GM18867 (cell line): ENCODE measurements around the gene COQ8A.
"Not testable (repeated sequence)": the region's sequence is repeated elsewhere in the genome, so short reads cannot be mapped to it uniquely, and the experiment has no call there.

Experiments
- ATAC-seq: cut with Tn5 transposase; IDR thresholded peaks from one replicate; pipeline ENCODE4 v1.9.1; 2021; ENCODE audit warnings: mild to moderate bottlenecking, moderate library complexity; ENCODE audit not compliant: unreplicated experiment

Gene COQ8A

DNA sequence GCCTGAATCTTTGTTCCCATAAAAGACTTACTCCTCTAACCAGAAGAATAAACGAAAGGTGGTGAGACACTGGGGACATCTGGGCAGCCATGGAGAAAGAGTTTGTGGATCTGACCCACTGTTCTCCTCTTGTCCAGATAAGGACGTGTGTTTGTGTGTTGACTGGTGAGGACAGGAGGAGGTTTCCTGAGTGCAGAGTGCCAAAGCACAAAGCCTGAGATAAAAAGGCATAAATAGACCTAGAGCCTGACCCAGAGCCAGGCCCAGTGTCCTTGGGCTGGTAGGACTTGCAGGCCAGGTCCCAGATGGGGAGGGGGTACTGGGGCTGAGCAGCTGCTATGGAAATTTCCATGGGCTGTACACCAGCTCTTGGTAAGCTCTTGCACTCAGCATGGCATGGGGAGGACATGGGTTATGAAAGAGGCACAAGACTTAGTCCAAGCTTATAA is 19.6 kb upstream of the COQ8A start:
- no peak for ATAC-seq

DNA sequence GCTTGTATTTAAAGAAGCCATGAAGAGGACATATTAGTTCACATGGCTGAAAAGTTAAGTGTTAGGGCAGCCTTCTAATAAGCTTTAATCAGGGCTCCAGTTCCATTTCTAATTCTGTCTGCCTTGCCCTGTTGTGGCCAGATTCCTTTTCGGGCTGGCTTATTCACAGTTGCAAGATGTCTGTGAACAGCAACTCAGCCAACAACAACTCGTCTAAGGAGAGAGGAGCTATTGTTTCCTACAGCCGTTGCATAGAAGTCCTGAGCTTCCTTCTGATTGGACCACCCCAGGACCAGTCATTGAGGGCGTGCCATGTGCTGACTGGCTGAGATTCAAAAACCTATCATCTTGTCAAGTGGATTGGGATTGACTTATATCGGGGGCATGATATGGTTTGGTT is 18.6 kb upstream of the COQ8A start:
- no peak for ATAC-seq

DNA sequence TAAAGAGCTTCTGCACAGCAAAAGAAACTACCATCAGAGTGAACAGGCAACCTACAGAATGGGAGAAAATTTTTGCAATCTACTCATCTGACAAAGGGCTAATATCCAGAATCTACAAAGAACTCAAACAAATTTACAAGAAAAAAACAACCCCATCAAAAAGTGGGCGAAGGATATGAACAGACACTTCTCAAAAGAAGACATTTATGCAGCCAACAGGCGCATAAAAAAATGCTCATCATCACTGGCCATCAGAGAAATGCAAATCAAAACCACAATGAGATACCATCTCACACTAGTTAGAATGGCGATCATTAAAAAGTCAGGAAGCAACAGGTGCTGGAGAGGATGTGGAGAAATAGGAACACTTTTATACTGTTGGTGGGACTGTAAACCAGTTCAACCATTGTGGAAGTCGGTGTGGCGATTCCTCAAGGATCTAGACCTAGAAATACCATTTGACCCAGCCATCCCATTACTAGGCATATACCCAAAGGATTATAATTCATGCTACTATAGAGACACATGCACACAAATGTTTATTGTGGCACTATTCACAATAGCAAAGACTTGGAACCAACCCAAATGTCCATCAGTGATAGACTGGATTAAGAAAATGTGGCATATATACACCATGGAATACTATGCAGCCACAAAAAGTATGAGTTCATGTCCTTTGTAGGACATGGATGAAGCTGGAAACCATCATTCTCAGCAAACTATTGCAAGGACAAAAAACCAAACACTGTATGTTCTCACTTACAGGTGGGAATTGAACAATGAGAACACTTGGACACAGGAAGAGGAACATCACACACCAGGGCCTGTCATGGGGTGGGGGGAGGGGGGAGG is 10.6 kb upstream of the COQ8A start:
- ATAC-seq: not testable (repeated sequence)

DNA sequence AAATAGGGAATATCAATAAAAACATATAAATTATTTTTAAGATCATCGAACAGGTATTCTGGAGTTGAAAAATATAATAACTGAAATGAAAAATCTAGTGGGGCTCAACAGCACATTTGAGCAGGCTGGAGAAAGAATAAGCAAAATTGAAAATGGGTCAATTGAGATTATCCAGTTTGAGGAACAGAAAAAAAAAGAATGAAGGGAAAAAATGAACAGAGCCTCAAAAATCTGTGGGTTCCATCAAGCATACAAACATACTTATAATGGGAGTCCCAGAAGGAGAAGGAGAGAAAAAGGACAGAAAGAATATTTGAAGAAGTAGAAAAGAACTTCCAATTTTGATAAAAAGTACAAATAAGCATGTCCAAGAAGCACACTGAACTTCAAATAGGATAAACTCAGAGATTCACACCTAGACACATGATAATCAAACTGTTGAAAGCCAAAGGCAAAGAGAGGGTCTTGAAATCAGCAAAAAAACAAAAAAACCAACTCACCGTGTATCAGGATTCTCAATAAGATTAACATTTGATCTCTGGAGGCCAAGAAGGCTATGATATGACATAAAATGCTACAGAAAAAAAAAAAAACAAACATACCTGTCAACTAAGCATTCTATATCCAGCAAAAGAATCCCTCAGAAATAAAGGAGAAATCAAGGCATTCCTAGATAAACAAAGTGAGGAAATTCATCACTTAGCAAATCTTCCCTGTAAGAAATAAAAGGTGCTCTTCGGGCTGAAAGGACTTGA is 5.4 kb upstream of the COQ8A start:
- ATAC-seq: no peak

DNA sequence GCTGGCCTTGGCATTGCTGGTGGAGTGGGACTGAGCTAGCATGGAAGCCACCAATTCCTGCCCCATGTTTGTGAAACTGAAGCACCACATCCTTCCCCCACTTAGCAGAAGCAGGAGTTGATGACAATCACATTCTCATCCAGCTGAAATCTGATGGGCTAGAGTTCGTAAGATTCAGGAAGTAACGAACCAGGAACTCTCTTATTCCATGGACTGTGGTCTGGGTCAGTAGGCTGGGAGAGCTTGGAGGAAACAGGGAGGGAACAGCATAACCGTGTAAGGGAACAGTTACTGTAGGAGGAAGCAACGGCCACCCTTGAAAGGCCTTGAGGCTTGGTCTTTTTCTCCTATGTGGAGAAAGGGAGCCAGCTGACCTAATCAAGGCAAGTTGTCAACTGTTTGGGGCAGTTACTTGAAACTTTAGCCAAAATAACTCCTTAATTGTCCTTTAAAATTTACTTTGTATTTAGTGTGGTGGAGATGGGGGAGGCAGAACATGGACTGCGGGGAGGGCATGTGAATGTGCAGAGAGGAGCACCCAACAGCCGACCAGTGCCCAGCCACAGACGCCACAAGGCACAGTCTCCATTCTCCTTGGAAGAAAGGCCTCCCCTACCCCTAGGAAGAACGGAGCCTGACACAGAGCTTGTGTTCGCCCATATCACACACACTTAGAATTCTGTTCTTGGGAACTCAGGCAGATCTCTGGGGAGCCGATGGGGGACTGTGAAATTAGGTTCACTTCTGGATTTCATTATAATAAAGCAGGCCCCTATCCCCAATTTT is 2.0 kb upstream of the COQ8A start:
- ATAC-seq: no peak

DNA sequence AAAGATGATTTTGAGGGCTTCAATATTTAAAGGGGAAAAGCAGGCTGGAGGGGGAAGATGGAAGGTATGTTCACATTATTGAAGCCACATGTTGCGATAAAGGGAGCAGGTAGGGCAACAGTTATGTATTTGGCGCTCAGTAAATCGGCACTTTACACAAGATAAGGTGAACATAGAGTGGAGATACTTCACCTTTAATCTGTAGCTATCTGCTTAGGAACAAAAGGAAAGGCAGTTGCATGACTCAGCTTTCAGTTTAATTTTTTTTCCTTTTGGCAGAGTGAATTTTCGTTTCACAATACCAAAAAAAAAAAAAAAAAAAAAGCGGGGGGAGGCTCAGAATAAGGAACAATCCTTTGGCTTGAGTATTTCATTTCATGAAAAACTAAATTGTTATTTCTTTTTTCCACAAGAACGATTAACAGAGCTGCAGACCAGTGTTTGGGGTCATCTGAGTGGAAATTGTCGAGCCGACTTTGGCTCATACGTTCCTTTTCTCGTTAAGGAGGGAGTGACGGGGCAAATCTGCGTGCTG is 1.1 kb upstream of the COQ8A start:
- no peak for ATAC-seq

DNA sequence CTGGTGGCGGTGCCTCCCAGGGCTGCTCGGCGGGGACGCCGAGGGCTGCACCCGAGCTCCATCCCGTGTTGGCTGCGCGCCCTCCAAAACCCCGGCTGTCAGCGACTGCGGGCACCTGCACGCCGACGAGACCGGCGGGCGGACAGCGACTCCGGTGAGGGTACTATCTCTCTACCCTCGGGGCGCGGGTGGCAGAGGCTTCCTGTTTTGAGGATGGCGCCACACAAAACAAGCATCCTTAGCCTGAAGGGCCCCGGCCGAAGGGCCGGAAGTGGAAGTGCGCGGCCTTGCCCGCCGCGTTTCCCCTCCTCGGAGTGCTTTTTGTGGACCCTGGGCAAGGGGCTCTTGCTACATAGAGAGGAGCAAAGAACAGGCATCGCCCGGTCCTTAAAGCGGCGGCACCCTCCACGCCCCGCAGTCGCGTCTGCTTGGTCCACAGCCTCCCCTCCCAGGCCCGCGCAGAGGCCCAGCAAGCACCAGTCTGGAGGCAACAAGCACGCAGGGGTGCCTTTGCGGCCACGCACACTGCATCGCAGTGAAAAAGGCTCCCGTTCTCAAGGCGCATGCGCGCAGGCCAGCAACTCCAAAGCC is 561 bp upstream of the COQ8A start:
- peak; percentile 31 for ATAC-seq

DNA sequence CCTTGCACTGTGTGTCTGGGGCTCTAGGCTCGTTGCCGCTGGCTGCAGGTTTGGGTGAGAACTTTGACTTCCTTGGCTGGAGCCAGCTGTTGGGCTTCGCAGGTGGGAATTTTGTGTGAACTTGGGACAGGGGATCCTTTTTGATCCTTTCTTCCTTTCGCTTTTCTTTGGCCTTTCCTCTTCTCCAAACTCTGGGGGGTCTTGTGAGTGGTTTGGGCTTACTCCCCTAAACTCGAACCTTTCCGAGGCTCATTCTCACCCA is 643 bp downstream of the COQ8A start:
- no peak for ATAC-seq

DNA sequence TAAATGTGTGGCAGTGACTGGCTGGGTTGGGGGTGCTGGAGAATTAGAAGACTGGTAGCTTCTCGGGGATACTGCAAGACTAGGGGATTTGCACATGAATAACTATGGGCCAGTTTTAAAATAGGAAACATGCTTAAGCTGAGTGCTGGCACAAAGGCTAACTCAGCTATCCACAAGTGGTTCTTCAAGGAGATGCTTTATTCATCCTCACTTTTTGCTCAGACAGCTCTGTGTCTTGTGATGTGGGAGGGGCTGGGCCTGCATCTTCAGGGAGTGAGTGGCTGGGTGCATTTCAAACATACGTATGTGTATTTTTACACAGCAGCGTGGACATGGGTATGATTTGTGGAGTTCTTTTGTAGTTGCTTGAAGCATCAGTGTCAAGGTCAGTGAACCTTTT is 2.3 kb downstream of the COQ8A start:
- no peak for ATAC-seq

DNA sequence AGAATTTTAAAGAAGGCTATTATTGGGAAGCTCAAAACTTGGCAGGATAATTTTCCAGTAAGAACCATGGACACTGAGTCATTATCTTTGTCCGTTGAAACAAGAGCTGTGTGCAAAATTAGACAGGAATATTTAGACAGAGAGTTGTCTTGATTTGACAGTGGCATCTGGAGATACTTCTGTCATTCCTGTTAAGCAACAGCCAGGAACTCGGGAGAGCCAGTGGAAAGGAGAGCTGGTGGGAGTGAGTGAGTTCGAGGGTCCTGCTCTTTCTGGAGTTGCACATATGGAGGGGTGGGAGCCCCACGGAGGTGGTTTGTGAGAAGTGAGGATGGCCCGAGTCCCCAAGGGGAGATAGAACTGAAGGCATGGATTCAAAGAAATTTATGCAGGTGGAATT is 3.1 kb downstream of the COQ8A start:
- no peak for ATAC-seq

DNA sequence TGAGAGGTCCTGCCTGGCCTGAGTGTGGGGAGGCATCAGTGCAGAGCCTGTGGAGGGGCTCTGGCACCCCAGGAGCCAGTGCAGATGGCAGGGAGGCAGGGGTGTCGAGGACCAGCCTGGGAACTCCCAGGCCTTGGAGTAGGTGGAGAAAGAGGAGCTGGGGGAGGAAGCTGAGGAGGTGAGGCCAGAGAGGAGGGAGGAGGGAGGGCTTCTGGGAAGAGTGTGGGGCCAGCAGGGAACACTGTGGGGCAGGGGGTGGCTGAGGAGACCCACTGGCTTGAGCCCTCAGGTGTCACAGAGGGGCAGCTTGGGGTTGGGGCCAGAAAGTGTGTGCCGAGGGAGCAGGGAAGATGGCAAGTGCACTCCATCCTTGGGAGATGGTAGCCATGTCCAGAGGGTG is 3.8 kb downstream of the COQ8A start:
- ATAC-seq: no peak

DNA sequence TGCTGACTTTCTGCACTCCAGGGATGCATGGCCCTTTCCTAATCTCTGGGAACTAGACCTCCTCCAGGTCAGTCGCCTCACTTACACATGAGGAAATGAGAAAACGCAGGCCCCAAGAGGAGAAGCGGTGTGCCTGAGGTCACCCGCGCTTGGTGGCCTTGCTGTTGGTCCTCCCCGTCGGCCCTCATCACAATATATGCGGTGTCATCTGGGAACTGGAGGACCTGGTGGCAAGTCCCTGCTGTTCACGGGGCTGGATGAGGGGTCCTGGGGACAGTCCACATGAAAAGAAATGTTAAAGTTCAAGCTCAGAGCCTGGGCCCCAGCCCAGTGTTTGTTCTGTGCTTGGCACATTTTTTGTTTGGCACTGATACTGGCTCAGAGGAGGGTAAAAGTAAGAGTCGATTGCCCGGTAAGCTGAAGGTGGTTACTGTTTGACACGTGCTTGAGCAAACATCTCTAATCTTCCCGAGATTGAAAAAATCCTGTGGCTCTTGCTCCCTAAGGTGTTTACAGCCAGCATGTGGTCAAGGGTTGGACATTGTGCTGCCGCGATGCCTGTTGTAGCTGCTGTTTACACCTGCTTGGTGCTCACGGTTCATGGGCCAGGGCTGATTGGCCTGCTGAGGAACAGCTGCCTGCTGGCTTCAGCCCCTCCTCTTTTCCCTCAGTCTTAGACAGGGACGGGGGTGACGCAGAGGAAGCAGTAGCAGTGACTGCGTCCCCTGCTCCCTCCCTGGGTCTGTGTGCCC is 5.2 kb downstream of the COQ8A start:
- ATAC-seq: no peak

DNA sequence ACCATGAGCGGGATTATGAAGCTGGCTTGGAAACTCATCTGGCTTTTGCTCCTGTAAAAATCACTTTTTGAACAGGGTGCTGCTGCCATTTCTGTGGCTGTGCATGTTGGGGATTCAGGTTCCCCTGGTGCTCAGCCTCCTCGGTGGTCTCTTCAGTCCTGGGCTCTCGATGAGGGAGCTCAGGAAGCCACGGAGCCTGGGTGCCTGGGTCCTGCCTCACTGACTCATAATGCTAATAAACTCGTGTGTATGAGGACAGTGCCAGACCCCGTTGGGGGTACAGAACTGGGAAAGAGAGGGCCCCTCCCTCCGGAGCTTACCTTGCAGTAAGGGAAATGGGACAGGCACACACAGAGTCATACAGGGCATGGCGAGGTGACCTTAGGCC is 5.8 kb downstream of the COQ8A start:
- ATAC-seq: no peak

DNA sequence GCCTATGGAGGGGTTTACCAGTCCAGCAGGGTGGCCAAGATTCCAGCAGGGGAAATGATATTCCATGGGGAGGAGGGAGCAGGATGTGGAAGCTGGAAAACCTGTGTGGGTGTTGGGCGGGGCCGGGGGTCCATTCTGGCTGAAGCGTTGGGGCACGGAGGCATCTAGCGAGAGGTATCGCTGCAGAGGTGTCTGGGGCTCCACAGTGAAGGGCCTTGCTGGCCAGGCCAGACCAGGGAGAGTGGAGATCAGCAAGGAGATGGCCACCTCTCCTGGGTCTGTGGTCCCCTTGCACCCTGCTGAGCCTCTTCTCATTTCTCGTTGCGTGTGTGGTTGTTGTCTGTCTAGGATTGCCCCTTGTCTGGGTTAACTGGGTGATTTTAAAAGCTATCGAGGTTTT is 6.2 kb downstream of the COQ8A start:
- ATAC-seq: no peak

DNA sequence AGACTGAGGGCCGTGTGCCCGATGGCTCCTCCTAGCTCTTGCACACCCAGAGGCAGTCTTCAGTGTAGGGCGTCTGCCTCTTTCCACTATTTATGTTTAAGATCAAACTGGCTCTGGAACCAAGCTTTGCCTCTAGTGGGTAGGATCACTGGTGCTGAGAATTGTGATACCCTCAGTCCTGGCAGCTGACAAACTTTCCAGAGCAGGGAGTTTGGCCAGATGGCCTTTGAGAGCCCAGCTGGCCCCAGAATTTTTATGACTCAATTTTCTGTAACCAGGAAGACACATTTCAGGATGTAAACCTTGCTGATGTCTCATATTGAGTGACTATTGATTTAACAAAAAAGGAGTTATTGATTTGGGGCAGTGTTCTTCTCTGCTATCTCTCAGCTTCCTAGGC is 6.7 kb downstream of the COQ8A start:
- ATAC-seq: no peak

DNA sequence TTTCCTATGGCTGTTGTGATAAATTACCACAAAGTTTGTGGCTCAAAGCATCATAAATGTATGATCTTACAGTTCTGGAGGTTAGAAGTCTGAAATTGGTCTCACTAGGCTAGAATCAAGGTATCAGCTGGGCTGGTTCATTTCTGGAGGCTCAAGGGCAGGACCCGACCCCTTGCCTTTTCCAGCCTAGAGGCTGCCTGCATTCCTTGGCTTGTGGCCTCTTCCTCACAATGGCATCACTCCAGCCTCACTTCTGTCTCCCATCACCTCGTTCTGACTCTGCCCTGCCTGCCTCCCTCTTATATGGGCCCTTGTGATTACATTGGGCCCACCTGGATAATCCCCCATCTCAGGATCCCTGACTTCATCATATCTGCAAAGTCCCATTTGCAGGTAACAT is 8.0 kb downstream of the COQ8A start:
- no peak for ATAC-seq

DNA sequence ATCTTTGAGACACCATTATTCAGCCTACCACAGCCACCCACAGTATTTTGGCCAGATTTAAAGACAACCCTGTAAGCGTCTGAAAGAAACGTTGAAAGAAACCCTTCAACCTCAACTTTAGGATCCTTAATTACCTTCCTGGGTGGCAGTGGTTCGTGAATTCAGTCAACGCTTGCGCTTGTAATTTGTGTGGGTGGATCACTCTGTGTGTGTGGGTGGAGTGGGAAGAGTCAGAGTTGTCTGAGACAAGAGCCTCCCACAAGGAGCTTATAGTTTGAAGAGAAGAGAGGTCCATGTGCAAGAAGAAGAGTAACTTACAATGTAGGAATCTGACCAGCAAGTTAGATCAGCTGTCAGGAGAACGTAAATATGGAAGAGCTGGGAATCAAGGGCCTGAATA is 8.4 kb downstream of the COQ8A start:
- no peak for ATAC-seq

DNA sequence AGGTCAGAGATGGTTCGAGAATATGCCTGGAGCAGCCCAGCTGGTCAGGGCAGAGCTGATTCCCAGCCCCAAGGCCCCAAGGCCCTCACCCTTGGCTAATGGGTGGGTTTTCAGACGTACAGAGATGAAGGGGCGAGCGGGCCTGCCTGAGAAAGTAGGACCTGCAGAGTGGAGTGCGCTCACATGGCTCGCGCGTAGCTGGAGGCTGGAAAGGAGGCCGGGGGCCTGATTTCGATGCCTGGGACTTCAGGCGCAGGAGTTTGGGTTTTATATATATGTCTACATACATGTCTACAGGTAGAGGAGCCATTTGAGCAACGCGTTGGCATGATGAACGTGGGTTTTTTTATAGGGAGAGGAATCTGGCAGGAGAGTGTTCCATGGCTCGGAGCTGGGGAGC is 8.9 kb downstream of the COQ8A start:
- ATAC-seq: no peak

DNA sequence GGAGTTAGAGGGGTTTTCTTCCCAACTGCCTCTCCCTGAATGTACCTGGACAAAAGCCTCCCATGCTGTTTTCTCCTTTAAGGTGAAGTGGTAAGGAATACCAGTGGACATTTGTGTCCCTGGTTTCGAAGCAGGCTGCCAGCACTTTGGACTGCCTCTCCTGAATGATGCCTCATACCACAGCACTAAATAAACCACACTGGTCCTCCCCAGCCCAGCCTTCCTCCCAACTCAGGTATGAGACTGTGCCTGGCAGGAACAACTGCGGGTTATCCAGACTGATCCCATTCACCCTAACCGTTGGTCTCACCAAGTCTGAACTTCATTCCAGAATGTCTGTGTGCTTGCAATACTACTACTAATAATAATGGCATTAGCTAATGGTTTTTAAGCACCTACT is 9.3 kb downstream of the COQ8A start:
- ATAC-seq: no peak

DNA sequence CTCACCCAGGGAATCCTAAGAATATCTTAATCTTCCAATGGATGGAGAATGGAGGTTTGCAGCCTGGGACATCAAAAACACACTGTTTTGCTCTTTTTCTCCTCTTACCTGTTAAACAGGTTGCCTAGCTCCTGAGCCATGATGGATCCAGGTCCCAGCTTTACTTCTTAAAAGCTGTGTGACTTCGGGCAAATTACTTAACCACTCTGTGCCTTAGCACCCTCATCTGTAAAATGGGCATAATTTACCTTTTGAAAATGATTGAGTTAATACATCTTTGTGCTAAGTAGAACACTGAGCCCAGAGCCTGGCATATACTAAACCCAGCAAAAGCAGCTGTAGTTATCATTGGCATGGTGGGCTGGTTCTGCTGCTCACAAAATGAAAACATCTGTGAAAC is 10.2 kb downstream of the COQ8A start:
- no peak for ATAC-seq

DNA sequence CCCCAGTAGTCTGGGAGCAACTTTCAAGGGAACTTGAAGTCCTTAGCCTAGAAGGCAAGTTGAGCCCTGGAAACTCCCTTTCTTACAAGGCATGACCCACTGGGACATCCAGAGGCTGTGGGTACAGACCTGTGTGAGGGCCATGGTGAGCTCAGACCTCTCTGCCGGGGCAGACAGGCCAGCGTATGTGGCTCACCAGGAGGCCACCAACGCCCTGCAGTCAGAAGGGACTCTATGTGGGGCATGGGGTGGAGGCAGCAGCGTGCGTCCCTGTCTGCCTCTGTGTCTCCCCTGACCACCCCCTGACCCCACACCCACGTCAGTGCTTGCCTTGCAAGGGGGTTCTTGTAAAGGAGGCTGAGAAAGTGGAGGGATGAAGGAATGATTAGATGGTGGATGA is 10.8 kb downstream of the COQ8A start:
- no peak for ATAC-seq
